IPS-18c (cell line): ENCODE measurements around the gene ELF1.
"Not testable (repeated sequence)": the region's sequence is repeated elsewhere in the genome, so short reads cannot be mapped to it uniquely, and the experiment has no call there.

ENCODE experiments used
- H3K4me3 ChIP-seq: 2 replicates; pipeline ENCODE4 v1.7.0; 2013; ENCODE audit warnings: low read depth, mild to moderate bottlenecking, low read length, moderate library complexity; ENCODE audit not compliant: insufficient read depth
- H3K9me3 ChIP-seq: one replicate; pipeline ENCODE4 v1.6.1; 2013; ENCODE audit warnings: mild to moderate bottlenecking, low read length, moderate library complexity; ENCODE audit not compliant: control insufficient read depth, insufficient read depth

The ELF1 gene

GRCh38 chr13:41052441-41052840, 33.3 kb upstream of the ELF1 start:
- Histone ChIP-seq H3K4me3 (no peak overlapping the region), H3K9me3 (peaks cover 3% of the 10 kb centered on the region)

- peaks cover 6% of the 10 kb centered on the region for H3K9me3 ChIP-seq
- H3K4me3 ChIP-seq: no peak overlapping the region
Observed at GRCh38 chr13:41049480-41050440, 30.6 kb upstream of the ELF1 start.

- Histone ChIP-seq H3K4me3 (no peak overlapping the region), H3K9me3 (peaks cover 6% of the 10 kb centered on the region)
Observed at GRCh38 chr13:41048640-41049039, 29.5 kb upstream of the ELF1 start.

- H3K4me3 ChIP-seq, H3K9me3 ChIP-seq: not testable (repeated sequence)
Observed at GRCh38 chr13:41042419-41042818, 23.3 kb upstream of the ELF1 start.

- no peaks in the 10 kb centered on the region for H3K9me3 ChIP-seq
- no peak overlapping the region for H3K4me3 ChIP-seq
Observed at GRCh38 chr13:41040584-41041334, 21.6 kb upstream of the ELF1 start.

- Histone ChIP-seq H3K4me3 (no peak overlapping the region), H3K9me3 (no peaks in the 10 kb centered on the region)
Observed at GRCh38 chr13:41039746-41040145, 20.6 kb upstream of the ELF1 start.

GRCh38 chr13:41036557-41036956, 17.4 kb upstream of the ELF1 start:
- not testable (repeated sequence) for H3K4me3 ChIP-seq, H3K9me3 ChIP-seq

- Histone ChIP-seq H3K9me3 (no peaks in the 10 kb centered on the region), H3K4me3 (no peak overlapping the region)
Observed at GRCh38 chr13:41034881-41035280, 15.8 kb upstream of the ELF1 start.

GRCh38 chr13:41034382-41034781, 15.3 kb upstream of the ELF1 start:
- Histone ChIP-seq H3K4me3 (no peak overlapping the region), H3K9me3 (no peaks in the 10 kb centered on the region)

- no peaks in the 10 kb centered on the region for H3K9me3 ChIP-seq
- H3K4me3 ChIP-seq: no peak overlapping the region
Observed at GRCh38 chr13:41032691-41033376, 13.7 kb upstream of the ELF1 start.

- no peaks in the 10 kb centered on the region for H3K9me3 ChIP-seq
Observed at GRCh38 chr13:41029629-41030028, 10.5 kb upstream of the ELF1 start.

GRCh38 chr13:41028051-41028450, 8.9 kb upstream of the ELF1 start:
- H3K9me3 ChIP-seq: no peaks in the 10 kb centered on the region
- no peak overlapping the region for H3K4me3 ChIP-seq

More at GRCh38 chr13:41029629-41030028, 10.5 kb upstream of the ELF1 start:
- no peak overlapping the region for H3K4me3 ChIP-seq

- H3K9me3 ChIP-seq: no peaks in the 10 kb centered on the region
- H3K4me3 ChIP-seq: no peak overlapping the region
Observed at GRCh38 chr13:41026788-41027187, 7.7 kb upstream of the ELF1 start.

GRCh38 chr13:41025518-41025917, 6.4 kb upstream of the ELF1 start:
- no peak overlapping the region for H3K4me3 ChIP-seq
- no peaks in the 10 kb centered on the region for H3K9me3 ChIP-seq

- H3K9me3 ChIP-seq: no peaks in the 10 kb centered on the region
- no peak overlapping the region for H3K4me3 ChIP-seq
Observed at GRCh38 chr13:41019578-41020347, 647 bp upstream of the ELF1 start.

- Histone ChIP-seq H3K9me3 (no peaks in the 10 kb centered on the region), H3K4me3 (no peak overlapping the region)
Observed at GRCh38 chr13:41018602-41018948, 541 bp downstream of the ELF1 start.
